ENCODE results near the gene LCE1A.

GRCh38 chr1:152801333-152801732 lies 25.9 kb upstream of the LCE1A start:
- TF ChIP-seq SUZ12 (IDR thresholded peaks at IDR 0.05; ENCODE audit: extremely low read depth, insufficient read depth, insufficient read length) (no peak), ZNF274 (IDR thresholded peaks at IDR 0.05; ENCODE audit: low read depth, low read length) (no peak), YY1 (IDR thresholded peaks at IDR 0.05; ENCODE audit: insufficient read depth, insufficient read length) (no peak)
